Stimulated activated naive CD8-positive, alpha-beta T cell treated with anti-CD3 and anti-CD28 coated beads, Interleukin-15, Interleukin-2, amounts not matched to agents 100 U/mL and 50 U/mL, for 24 hours (primary cell): ENCODE data around the gene MAST2.
"Not testable (repeated sequence)": the region's sequence is repeated elsewhere in the genome, so short reads cannot be mapped to it uniquely, and the experiment has no call there.

Experiments
- ATAC-seq: fragments of 150-1000 bp; cut with Tn5 transposase; one replicate; pipeline ENCODE4 v1.10.0; 2021
- DNase-seq: peaks from one replicate; pipeline ENCODE4 v3.0.0; 2021

Gene MAST2

GRCh38 chr1:45894331-45894730 is 90.9 kb downstream of the MAST2 start:
- DNase-seq (no peak), ATAC-seq (no peak)

GRCh38 chr1:45894921-45895320 is 91.5 kb downstream of the MAST2 start:
- no peak for DNase-seq
- no peak for ATAC-seq

- DNase-seq, result no peak
- no peak for ATAC-seq
These were observed 92.0 kb downstream of the MAST2 start for GRCh38 chr1:45895406-45895805.

- ATAC-seq (no peak), DNase-seq (no peak)
These were observed 103.5 kb downstream of the MAST2 start for GRCh38 chr1:45906883-45907282.

- DNase-seq, result no peak
- no peak for ATAC-seq
These were observed 105.3 kb downstream of the MAST2 start for GRCh38 chr1:45908611-45909140.

- ATAC-seq (no peak), DNase-seq (no peak)
These were observed 108.2 kb downstream of the MAST2 start for GRCh38 chr1:45911634-45912033.

- DNase-seq, result no peak
- peak; percentile 69 for ATAC-seq
These were observed 109.8 kb downstream of the MAST2 start for GRCh38 chr1:45913183-45913683.

- no peak for ATAC-seq
- DNase-seq, result no peak
These were observed 110.5 kb downstream of the MAST2 start for GRCh38 chr1:45913731-45914501.

- no peak for DNase-seq
- ATAC-seq, result no peak
These were observed 111.4 kb downstream of the MAST2 start for GRCh38 chr1:45914836-45915235.

- ATAC-seq (peak; percentile 14), DNase-seq (no peak)
These were observed 119.0 kb downstream of the MAST2 start for GRCh38 chr1:45922374-45922773.

GRCh38 chr1:45922813-45923212 is 119.4 kb downstream of the MAST2 start:
- no peak for ATAC-seq

GRCh38 chr1:45923343-45923742 is 119.9 kb downstream of the MAST2 start:
- no peak for DNase-seq
- no peak for ATAC-seq

More at GRCh38 chr1:45922813-45923212, 119.4 kb downstream of the MAST2 start:
- DNase-seq, result no peak

GRCh38 chr1:45924736-45925135 is 121.3 kb downstream of the MAST2 start:
- no peak for ATAC-seq
- no peak for DNase-seq

- ATAC-seq (no peak), DNase-seq (no peak)
These were observed 122.4 kb downstream of the MAST2 start for GRCh38 chr1:45925728-45926287.

- no peak for ATAC-seq
- DNase-seq, result no peak
These were observed 122.9 kb downstream of the MAST2 start for GRCh38 chr1:45926330-45926729.

- not testable (repeated sequence) for ATAC-seq, DNase-seq
These were observed 124.0 kb downstream of the MAST2 start for GRCh38 chr1:45927231-45927915.

GRCh38 chr1:45928486-45929205 is 125.2 kb downstream of the MAST2 start:
- no peak for DNase-seq
- no peak for ATAC-seq

- no peak for DNase-seq
- ATAC-seq, result no peak
These were observed 125.9 kb downstream of the MAST2 start for GRCh38 chr1:45929257-45929687.

- ATAC-seq (no peak), DNase-seq (no peak)
These were observed 127.1 kb downstream of the MAST2 start for GRCh38 chr1:45930258-45931150.

- DNase-seq, ATAC-seq: not testable (repeated sequence)
These were observed 128.8 kb downstream of the MAST2 start for GRCh38 chr1:45932205-45932604.

- ATAC-seq (no peak), DNase-seq (no peak)
These were observed 131.5 kb downstream of the MAST2 start for GRCh38 chr1:45934947-45935346.
